ENCODE results near the gene PRKCE. TPM values are rescaled to one million over a fixed set of nuclear protein-coding genes. Genes with fewer than 3 reads are reported as not detected.

Gene PRKCE
- total and polyA plus RNA-seq, 2 experiments from 2014 or later, result 9.6 to 11.9 TPM

GRCh38 chr2:45776160-45776955, 124.9 kb downstream of the PRKCE start:
- H3K27me3 ChIP-seq, result no peaks in the 10 kb centered on the region
- no peaks in the 10 kb centered on the region for H3K36me3 ChIP-seq (replicated peaks; ENCODE audit: insufficient read depth, low read depth)
- H2AFZ ChIP-seq, result no peak overlapping the region
- H3K79me2 ChIP-seq, result no peaks in the 10 kb centered on the region
- no peaks in the 10 kb centered on the region for H3K9me2 ChIP-seq (replicated peaks; ENCODE audit: insufficient read depth)
- no peak overlapping the region for H3K27ac ChIP-seq
- peaks cover 4% of the 10 kb centered on the region for H3K4me1 ChIP-seq (ENCODE audit: insufficient read depth)
- H3K4me3 ChIP-seq, result no peak overlapping the region
- H4K20me1 ChIP-seq (ENCODE audit: insufficient read depth, poor library complexity, severe bottlenecking), result no peaks in the 10 kb centered on the region
- 55% methylated on average over 7 of the region's 7 CpGs for WGBS (ENCODE audit: low lambda C conversion rate, missing lambda C conversion rate)
- no peak overlapping the region for H3K4me2 ChIP-seq
- no peak for TF ChIP-seq CTCF (IDR thresholded peaks at IDR 0.05; ENCODE audit: poor library complexity)
- TF ChIP-seq EZH2phosphoT487 (IDR thresholded peaks at IDR 0.05; ENCODE audit: low read depth, severe bottlenecking, unreplicated experiment), result no peak
- no peak for TF ChIP-seq EZH2 (IDR thresholded peaks at IDR 0.05; ENCODE audit: borderline replicate concordance)
- no peaks in the 10 kb centered on the region for H3K9me3 ChIP-seq (ENCODE audit: low read depth)
- DNase-seq (ENCODE audit: low spot score), result no peak

- H3K36me3 ChIP-seq (replicated peaks; ENCODE audit: insufficient read depth, low read depth), result no peaks in the 10 kb centered on the region
- no peak for DNase-seq (ENCODE audit: low spot score)
- H3K4me1 ChIP-seq (ENCODE audit: insufficient read depth), result peaks cover 4% of the 10 kb centered on the region
- H3K4me2 ChIP-seq, result no peak overlapping the region
- H3K9me3 ChIP-seq (ENCODE audit: low read depth), result no peaks in the 10 kb centered on the region
- no peaks in the 10 kb centered on the region for H3K27me3 ChIP-seq
- TF ChIP-seq EZH2 (IDR thresholded peaks at IDR 0.05; ENCODE audit: borderline replicate concordance), result no peak
- TF ChIP-seq CTCF (IDR thresholded peaks at IDR 0.05; ENCODE audit: poor library complexity), result no peak
- TF ChIP-seq EZH2phosphoT487 (IDR thresholded peaks at IDR 0.05; ENCODE audit: low read depth, severe bottlenecking, unreplicated experiment), result no peak
- H2AFZ ChIP-seq, result no peak overlapping the region
- WGBS (ENCODE audit: low lambda C conversion rate, missing lambda C conversion rate), result 85% methylated on average over 10 of the region's 10 CpGs
- no peaks in the 10 kb centered on the region for H4K20me1 ChIP-seq (ENCODE audit: insufficient read depth, poor library complexity, severe bottlenecking)
- no peaks in the 10 kb centered on the region for H3K79me2 ChIP-seq
- H3K27ac ChIP-seq, result no peak overlapping the region
- H3K4me3 ChIP-seq, result no peak overlapping the region
- H3K9me2 ChIP-seq (replicated peaks; ENCODE audit: insufficient read depth), result no peaks in the 10 kb centered on the region
These were observed 126.7 kb downstream of the PRKCE start for GRCh38 chr2:45777996-45778719.

- Histone ChIP-seq H3K9me2 (replicated peaks; ENCODE audit: insufficient read depth) (no peaks in the 10 kb centered on the region), H2AFZ (no peak overlapping the region), H3K9me3 (ENCODE audit: low read depth) (no peaks in the 10 kb centered on the region), H3K4me1 (ENCODE audit: insufficient read depth) (peaks cover 4% of the 10 kb centered on the region), H3K36me3 (replicated peaks; ENCODE audit: insufficient read depth, low read depth) (no peaks in the 10 kb centered on the region), H3K27ac (no peak overlapping the region), H3K4me2 (no peak overlapping the region), H3K27me3 (no peaks in the 10 kb centered on the region), H4K20me1 (ENCODE audit: insufficient read depth, poor library complexity, severe bottlenecking) (no peaks in the 10 kb centered on the region), H3K79me2 (no peaks in the 10 kb centered on the region), H3K4me3 (no peak overlapping the region)
- DNase-seq (ENCODE audit: low spot score), result peak; percentile 70
- TF ChIP-seq EZH2phosphoT487 (IDR thresholded peaks at IDR 0.05; ENCODE audit: low read depth, severe bottlenecking, unreplicated experiment), result no peak
- peak; percentile 52 for TF ChIP-seq CTCF (IDR thresholded peaks at IDR 0.05; ENCODE audit: poor library complexity)
- 87% methylated on average over 11 of the region's 11 CpGs for WGBS (ENCODE audit: low lambda C conversion rate, missing lambda C conversion rate)
These were observed 127.3 kb downstream of the PRKCE start for GRCh38 chr2:45778720-45779171.
